Stimulated activated CD8-positive, alpha-beta memory T cell treated with anti-CD3 and anti-CD28 coated beads, Interleukin-4, amount 100 ng/mL, for 4 hours (primary cell): ENCODE results near the gene TRIM16.
"Not testable (repeated sequence)": the region's sequence is repeated elsewhere in the genome, so short reads cannot be mapped to it uniquely, and the experiment has no call there.

Experiments used
- DNase-seq, 2 donors: peaks; one replicate each; pipeline ENCODE4 v3.0.0-alpha.2; 2020; ENCODE audit warnings: low read depth in 2 of 2, low spot score in 1 of 2

TRIM16 gene

GRCh38 chr17:15619331-15620058 lies 64.6 kb downstream of the TRIM16 start, which contains the start of gene FBXW10B:
FBXW10B (minus strand) TSS chr17:15619704; CDS start chr17:15619512, 192 bp downstream.
- DNase-seq, result not testable (repeated sequence)

- not testable (repeated sequence) for DNase-seq
Observed at GRCh38 chr17:15616828-15617227, 67.3 kb downstream of the TRIM16 start.

GRCh38 chr17:15615850-15616249 lies 68.3 kb downstream of the TRIM16 start:
- not testable (repeated sequence) for DNase-seq

- not testable (repeated sequence) for DNase-seq
Observed at GRCh38 chr17:15613111-15613510, 71.0 kb downstream of the TRIM16 start.

- not testable (repeated sequence) for DNase-seq
Observed at GRCh38 chr17:15592960-15593359, 91.2 kb downstream of the TRIM16 start.

GRCh38 chr17:15591986-15592385 lies 92.1 kb downstream of the TRIM16 start:
- DNase-seq, result not testable (repeated sequence)

GRCh38 chr17:15590844-15591243 lies 93.3 kb downstream of the TRIM16 start:
- not testable (repeated sequence) for DNase-seq

GRCh38 chr17:15589544-15590536 lies 94.3 kb downstream of the TRIM16 start:
- not testable (repeated sequence) for DNase-seq

GRCh38 chr17:15588017-15588416 lies 96.1 kb downstream of the TRIM16 start:
- not testable (repeated sequence) for DNase-seq

GRCh38 chr17:15583313-15583712 lies 100.8 kb downstream of the TRIM16 start:
- not testable (repeated sequence) for DNase-seq

- DNase-seq, result not testable (repeated sequence)
Observed at GRCh38 chr17:15581462-15581861, 102.6 kb downstream of the TRIM16 start.
